ENCODE results near the gene TRERF1. TPM values are rescaled to one million over a fixed set of nuclear protein-coding genes. Genes with fewer than 3 reads are reported as not detected.

The TRERF1 gene
- total RNA-seq, 2 donors from 2014 or later, result 1.2 to 2.6 TPM

DNA sequence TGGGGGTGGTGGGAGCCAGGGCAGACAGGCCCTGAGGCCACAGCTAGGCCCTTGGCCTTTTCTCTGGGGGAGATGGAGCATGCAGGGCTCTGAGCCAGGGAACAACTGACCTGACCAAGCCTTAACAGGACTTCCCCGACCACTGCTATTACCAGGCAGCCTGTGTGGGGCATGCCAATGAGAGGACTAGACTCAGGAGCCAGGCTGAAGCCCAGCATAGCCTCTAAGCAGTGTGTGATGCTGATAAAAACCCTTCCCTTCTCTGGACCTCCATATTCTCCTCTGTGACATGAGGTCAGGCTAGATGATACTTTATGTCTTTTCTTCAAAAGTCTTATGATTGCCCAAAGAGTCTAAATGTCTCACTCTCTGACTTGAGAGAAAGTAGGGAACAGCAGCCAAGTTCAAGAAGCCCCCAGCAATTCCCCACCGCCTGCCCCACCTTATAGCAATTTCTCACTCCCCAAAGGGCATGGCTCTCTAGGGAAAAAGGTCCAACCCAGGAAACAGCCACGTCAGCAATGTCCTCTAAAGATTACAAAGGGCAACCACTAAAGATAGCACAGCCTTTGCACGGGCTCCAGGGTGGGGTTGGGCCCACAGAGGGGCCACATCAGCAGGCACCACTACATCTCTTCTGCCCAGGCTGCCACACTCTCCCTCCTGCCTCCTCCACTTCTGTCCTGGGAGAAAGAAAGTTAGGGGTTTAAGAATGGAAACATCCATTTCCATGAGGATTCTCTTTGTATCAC lies 71.3 kb downstream of the TRERF1 start:
- intact Hi-C loops (cut with DNase I), result no loop called here
- ATAC-seq (no peak), DNase-seq (no peak)

DNA sequence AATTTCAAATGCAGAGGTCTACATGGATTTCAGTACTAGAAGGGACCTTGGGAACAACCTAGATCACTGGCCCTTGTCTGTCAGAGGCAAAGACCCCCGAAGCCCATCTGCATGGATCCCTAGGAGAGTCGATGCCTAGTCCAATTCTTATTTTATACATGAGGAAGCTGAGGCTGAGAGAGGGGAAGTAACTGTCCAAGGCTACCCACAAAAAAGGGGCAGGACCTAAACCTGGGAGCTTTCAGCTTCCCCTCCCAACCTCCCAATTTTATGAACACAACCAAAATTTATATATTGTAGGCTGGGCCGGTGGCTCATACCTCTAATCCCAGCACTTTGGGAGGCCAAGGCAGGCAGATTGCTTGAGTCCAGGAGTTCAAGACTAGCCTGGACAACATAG lies 73.2 kb downstream of the TRERF1 start:
- DNase-seq (no peak), ATAC-seq (no peak)
- intact Hi-C loops (cut with DNase I), result no loop called here

DNA sequence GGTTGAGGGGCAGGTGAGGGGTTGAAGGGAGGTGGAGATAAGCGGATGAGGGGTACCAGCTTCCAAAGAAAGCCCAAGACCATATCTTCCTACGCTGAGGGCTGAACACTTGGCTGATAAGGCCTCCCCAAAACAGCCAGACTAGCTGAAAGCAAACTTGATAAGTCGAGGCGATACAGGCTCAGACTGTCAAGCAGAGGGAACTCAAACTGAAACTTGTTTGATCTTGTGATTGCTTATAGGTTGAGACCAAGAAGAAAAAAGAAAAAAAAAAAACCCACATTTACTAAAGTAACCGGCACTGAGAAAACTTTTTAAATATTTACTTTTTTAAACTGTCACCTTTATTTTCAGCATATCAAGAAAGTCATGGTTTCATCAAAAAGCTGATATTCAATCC lies 73.6 kb downstream of the TRERF1 start:
- no peak for DNase-seq
- intact Hi-C loops (cut with DNase I), result no loop called here
- no peak for ATAC-seq

DNA sequence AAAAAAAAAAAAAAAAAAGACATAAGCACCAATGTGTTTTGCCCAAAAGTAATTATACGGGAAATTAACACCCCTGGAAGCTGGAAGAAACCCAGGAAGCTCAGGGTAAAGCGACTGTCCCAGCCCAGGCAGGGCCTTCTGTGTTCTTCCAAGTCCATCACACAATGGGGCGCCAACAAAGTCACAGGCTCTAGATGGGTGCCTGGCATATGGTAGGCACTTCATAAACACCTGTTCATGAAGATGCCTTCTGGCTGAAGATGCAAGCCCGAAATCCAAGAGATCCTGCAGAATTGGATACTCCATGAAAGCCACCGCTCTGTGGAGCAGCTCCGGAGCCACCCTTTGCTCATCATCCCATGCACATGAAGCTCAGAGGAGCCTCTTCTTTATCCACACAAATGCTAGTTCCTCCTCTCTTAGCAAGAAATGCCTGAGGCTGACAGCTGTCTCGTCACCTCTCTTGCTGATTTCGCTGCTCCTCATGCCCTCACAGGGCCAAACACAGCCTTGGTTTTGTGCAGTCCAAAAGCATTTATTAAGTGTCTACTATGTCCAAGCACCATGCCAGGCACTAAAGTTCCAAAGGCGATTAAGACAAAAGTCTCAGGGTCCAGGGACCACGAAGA lies 76.6 kb downstream of the TRERF1 start:
- DNase-seq (no peak), ATAC-seq (no peak)
- intact Hi-C loops (cut with DNase I), result no loop called here

DNA sequence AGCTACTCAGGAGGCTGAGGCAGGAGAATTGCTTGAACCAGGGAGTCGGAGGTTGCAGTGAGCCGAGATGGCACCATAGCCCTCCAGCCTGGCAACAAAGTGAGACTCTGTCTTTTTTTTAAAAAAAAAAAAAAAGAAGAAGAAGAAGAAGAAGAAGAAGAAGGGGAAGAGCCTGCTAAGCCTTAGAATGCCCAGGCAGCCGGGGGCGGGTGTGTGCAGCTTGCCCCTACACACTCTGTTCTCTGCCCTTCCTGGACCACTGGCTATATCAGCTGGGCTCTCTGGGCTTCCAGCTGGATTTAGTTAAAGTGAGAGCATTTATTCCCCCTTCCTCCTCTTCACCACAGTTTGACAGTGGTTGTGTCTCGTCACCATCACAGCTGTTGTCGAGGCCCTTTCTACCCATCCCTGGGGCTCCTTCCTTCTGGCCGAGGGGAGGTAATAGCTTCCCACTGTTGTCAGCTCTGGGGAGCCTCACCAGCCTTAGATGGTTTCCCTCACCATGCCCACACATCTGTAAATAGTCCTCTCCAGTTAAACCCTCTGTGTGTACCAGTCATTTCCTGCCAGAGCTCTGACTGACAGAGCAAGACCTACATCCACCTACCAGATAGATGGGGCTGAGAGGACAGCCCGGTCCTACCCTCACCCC lies 77.6 kb downstream of the TRERF1 start:
- ATAC-seq, result no peak
- intact Hi-C loops (cut with DNase I), result no loop called here
- DNase-seq, result no peak

DNA sequence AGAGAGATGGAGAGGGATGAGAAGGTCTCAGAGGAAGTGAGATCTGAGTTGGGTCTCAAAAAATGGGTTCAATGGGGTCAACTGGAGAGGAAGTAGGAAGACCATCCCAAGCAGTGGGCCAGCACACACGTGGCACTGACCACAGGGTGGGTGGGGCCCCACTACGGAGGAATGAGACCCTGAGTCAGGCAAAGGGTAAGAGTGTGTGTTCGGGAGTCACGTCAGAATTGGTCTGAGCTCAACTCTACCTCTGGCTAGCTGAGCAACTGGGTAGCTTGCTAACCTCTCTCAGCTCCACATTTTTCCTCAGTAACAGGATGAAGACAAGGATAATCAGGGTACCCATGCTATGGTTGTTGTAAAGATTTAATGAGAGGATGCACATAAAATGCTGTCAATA lies 79.0 kb downstream of the TRERF1 start:
- ATAC-seq, result no peak
- DNase-seq, result no peak
- intact Hi-C loops (cut with DNase I), result no loop called here

DNA sequence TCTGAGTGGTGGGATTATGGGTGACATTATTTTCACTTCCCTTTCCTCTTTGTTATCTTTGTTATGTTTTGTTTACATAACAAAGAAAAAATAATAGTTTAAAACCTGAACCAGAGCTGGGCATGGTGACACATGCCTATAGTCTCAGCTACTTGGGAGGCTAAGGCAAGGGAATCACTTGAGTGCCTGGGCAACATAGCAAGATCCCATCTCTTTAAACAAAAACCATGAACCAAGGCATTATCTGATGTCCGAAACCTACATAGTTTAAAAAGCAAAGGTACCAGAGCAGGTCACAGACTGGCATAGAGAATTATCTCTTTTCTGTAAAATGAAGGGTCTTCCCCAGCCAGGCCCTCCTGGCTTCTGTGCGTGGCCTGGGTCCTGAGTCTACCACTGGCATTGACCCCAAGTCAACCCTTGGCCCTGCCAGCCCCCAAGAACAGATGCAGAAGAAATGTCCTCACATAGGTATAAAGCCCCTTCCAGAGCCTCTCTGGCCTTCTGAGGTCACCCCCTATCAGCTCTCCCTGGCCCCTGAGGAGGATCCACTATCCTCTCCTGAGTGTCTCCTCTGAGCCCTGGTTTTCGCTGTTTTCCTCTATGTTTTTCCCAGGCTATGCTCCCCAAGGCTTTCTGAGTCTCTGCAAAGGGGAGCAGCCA lies 81.3 kb downstream of the TRERF1 start:
- intact Hi-C loops (cut with DNase I), result no loop called here
- DNase-seq (no peak), ATAC-seq (no peak)

DNA sequence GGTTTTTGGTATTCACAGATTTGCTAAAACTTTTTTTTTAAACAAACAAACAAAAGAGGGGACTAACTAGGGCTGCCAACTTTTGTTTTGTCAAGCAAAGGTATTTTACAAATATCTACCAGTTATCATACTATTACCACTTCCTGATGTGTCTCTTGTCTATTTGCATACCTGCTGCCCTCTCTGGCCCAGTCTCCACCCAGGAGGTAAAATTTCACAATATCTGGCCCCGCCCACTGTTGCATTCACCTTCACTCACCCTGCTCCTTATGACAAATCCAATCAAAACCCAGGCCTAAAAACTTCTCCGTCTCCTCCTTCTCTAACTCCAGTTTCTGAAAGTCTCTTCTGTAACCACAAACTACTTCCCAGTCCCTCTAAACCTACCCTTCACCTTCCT lies 82.2 kb downstream of the TRERF1 start:
- intact Hi-C loops (cut with DNase I), result no loop called here

DNA sequence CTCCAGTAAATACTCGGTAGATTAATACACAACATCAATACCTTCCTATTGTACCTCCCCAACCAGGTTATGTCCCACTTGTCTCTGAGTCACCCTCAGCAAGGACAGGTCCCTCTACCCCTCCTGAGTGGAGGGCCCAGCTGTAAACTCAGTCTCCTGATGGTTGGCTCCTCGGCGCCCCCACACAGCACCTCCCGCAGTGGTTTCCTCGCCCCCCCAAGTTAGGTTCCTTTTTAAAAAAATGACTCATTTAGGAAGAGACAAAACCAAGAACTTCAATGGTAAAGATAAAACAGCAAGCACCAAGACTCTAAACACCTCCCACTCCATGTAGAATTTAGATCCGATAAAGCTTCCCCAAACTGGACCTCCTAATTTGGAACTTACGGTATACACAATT lies 83.5 kb downstream of the TRERF1 start:
- no peak for ATAC-seq
- DNase-seq, result no peak
- intact Hi-C loops (cut with DNase I), result no loop called here

More for the DNA sequence above, 82.2 kb downstream of the TRERF1 start:
- ATAC-seq, result no peak
- no peak for DNase-seq

DNA sequence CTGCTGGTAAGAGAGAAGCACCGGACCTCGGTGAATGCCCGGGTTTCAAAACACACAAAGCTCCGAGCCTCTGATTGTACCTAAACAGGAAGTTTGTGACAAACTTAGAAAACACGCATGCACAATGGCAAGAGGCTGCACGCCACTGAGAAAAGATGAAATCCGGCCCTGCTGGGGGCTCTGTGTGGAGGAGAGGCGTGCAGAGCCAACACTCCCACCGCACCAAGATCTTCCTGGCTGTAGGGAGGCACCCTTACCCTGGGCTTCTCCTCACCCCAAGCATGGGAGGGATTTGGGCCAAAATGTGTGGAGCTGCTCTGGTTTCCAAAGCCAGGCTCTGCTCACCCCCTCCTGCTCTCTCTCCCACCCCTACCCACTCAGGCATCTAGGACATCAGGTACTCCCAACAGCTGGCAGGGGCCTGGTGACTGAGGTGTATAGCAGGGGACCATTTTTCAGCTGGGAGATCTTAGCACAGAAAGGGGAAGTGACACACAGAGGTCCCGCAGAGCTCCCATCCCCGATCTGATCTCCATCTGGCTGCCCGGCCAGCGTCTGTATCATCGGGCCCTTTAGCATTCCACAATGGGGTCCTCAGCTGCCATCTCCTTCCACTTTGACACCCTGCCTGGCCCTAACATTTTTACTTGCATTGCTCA lies 84.2 kb downstream of the TRERF1 start:
- intact Hi-C loops (cut with DNase I), result no loop called here
- ATAC-seq (peak; percentile 27 to 41), DNase-seq (no peak)

DNA sequence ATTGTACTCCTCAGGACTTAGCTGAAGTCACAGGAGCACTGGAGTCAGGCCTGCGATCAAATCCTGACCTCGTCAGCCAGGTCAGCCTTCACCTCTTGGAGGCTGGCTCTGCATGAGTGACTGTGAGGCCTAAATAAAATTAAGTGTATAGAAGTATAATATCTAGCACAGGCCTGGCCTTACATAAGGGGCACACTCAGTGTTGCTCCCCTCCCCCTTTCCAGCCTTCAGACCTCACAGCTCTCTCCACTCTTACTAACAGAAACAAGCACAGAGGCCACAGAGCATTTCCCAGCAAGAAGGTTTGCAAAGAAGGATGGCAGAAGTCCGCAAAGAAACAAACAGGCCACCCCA lies 84.8 kb downstream of the TRERF1 start:
- no peak for DNase-seq
- no peak for ATAC-seq
- intact Hi-C loops (cut with DNase I), result no loop called here

DNA sequence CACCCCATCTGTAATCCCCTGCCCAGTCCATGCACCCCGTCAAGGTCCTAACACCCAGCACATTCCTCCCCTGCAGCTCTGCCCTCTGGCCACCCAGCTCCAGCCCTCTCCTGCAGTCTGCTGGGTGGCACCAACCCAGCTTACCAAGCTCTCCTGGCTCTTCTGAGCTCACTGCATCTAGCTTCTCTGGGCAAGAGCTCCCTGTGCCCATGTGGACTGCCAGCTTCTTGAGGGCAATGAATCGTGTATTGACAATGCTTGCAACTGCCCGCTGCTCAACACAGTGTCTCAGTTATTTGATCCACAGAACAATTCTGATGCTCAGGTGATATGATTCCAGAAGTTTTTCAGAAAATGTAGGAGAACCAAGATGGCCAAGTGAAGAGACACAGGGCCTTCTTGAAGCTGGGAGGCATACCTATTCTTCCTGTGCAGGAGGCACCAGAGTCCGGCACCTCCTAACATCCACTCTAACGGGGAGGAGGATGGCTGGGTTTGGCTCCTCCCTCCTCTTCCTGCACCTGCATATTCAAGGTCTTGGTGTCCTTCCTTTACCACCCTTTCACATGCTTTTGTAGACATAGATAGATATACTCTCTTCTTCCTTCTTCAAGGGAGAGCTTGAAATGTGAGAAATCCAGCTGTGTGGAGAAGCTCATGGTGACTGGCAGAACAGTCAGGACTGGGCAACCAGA lies 85.6 kb downstream of the TRERF1 start:
- intact Hi-C loops (cut with DNase I), result no loop called here
- ATAC-seq (no peak), DNase-seq (no peak)

DNA sequence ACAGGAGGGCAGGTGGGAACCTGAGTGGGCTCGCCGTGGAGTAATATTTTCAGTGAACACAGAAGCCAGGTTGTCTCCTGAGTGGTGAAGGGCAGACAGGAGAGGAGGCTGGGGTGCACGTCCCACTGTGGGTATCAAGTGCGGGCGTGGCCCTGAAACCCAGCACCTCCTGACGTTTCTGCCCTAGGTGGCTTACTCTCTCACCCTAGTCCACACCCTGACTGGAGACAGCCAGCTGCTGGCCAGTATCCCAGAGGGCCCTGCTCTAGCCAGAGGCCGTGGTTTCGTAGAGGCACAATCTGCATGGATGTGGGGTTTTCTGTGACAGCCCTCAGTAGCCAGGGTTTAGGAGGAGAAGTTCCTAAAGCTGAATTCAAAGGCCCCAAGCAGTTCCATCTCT lies 86.7 kb downstream of the TRERF1 start:
- intact Hi-C loops (cut with DNase I), result no loop called here
- peak in 1 of 2 donors; percentile 22 for ATAC-seq
- no peak for DNase-seq

DNA sequence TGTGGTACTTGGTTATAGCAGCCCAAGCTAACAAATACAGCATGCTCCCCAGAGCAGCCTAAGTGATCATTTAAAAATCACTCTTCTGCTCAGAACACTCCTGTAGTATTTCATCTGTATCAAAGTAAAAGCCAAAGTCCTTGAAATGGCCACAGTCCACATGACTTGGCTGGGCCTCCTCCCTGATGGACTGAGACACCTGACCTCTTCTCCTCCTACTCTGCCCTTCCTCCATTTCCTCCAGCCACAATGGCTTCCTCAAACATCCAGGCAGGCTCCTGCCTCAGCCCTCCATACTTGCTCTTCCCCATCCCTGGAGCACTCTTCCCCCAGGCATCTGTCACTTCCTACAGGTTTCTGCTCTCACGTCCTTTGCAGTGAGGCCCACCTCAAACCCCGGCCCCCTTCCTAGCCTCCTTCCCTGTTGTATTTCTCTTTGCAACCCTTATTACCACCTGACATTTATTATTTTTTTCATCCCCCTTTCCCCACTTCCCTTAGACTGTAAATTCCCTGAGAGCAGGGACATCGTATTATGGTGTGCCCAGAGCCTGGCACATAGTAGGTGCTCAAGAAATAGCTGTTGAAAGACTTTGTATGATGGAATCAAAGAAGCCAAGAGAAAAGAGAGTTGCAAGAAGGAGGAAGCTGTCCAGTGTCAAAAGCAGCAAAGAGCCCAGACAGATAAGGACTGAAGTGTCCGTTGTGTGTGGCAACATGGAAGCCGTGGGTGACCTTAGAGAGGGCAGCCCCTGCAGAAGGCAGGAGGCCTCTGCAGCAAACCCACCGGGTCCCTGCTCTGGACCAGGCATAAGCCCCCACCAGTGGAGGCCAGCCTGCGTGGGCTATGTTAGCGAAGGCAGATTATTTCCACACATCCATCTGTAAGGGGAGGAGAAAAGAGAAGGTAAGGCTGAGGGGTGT lies 87.5 kb downstream of the TRERF1 start:
- DNase-seq, result no peak
- intact Hi-C loops (cut with DNase I), result no loop called here
- no peak for ATAC-seq

DNA sequence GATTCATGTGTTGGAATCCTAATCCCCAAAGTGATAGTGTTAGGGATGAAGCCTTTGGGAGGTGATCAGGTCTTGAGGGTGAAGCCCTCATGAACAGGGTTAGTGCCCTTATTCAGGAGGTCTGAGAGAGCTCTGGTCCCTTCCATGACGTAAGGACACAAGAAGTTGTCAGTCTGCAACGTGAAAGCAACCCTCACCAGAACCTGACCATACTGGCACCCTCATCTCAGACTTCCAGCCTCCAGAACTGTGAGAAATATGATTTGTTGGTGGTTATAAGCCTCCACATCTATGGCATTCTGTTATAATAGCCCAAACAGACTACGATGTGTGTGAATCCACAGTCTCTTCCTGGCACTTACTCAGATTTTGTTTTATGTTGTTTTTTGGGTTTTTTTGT lies 90.7 kb downstream of the TRERF1 start:
- ATAC-seq, result no peak
- no peak for DNase-seq
- intact Hi-C loops (cut with DNase I), result no loop called here

DNA sequence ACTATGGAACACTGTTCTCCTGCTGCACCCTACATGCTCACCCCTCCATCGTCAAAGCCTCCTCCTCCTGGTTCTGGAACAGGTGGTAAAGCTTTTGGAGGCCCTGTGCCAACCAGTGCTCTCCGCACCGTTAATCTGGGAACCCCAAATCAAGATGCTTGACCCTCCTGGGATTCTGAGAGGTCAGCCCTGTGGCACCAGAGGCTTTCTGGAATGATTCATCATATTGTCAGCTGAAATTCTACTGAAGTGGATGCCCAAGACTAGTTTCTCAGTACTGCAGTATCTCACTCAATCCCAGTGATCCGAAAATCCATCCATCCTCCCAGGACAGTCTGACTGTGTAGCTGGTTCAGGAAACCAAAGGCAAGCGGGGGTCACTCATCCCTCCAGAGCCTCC lies 92.7 kb downstream of the TRERF1 start:
- ATAC-seq (no peak), DNase-seq (no peak)
- intact Hi-C loops (cut with DNase I), result no loop called here

DNA sequence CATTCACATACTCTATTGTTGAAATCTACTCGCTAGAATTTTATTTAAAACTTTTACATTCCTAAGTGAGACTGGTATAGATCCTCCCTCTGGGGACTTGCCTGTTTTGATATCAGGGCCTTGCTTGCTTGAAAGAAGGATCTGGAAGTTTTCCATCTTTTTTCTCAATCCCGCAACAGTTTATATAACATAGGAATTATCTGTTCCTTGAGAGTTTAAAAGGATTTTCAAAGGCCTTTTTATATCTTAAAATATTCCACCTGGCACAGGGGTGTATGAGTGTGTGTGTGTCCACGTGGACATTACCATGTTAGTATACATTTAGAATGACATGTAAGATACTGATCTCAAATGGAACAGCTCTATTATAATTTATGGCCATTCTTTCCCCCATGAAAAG lies 96.3 kb downstream of the TRERF1 start:
- ATAC-seq, result no peak
- intact Hi-C loops (cut with DNase I), result no loop called here
- no peak for DNase-seq

DNA sequence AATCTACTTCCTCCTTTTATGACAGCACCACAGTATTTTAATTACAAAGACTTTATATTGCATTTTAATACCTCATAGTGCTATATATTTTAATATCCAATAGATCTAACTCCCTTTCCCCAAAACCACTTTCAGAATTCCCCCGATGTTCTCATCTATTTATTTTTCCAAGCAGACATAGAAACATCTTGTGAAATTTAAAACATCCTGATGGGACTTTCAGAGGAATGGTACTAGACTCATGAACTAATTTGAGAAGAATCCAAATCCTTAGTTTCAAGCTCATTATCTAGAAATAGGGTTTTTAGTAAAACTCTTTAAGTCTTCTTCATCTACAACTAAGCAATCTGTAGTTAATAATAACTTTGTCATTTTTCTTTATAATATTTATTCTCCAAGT lies 97.0 kb downstream of the TRERF1 start:
- intact Hi-C loops (cut with DNase I), result no loop called here
- no peak for ATAC-seq
- no peak for DNase-seq

Measured in left cardiac atrium (tissue), 4 donors.